Measurements from ENCODE around the gene PUSL1. TPM values are rescaled to one million over a fixed set of nuclear protein-coding genes. Genes with fewer than 3 reads are reported as not detected.

The PUSL1 gene
- total RNA-seq, 1 experiment from 2014 or later = 18.9 TPM

DNA sequence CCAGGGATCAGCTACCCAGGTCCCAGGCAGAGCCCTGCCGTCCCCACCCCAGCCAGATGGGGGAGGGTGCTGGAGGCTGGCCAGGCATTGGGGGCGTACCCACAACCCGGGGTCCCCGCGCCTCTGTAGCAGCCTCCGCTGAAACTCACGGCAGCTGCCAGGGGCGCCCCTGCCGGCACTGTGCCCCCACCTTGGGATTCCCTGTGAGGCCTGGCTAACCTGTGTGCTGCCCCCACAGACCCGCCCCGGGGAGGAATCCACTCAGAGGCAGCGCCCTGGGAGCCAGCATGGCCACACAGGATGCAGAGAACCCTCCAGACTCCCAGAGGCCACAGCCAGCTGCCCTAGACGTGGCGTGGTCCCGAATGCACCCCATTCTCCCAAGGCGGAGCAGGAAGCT lies 37.0 kb downstream of the PUSL1 start:
- CTCF ChIA-PET = no interaction called here

DNA sequence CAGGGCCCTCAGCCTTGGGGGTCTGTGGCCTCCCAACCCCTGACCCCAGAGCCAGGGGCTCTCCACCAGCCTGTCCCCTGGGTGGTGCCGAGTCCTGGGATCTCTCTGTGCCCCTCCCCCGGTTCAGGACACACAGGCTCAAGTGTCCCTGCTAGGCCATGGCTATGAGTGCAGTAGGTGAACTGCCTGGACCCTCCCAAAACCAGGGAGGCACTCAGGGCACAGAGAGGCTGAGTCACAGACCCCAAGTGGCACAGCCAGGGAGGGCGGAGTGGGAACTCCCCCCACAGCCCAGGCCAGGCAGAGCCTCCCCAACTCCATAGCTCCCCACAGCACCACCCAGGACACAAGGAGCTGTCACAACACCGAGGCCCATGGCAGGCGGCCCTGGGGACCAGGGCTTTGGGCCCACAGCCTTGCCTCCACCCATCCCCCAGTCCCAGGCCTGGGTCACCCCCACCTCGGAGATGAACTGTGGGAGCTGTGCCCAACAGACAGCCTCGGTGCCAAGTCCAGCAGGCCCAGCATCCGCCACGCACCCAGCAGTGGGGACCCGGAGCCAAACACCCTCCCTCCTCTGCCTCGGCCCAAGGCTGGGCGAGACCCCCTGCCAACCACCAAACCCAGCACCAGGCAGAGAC lies 37.6 kb downstream of the PUSL1 start:
- H3K9me3 ChIP-seq (ENCODE audit: insufficient read depth, low read depth) = no peaks in the 10 kb centered on the region
- H3F3A ChIP-seq (ENCODE audit: insufficient read depth, low read depth) = peaks cover 65% of the 10 kb centered on the region
- H2AFZ ChIP-seq = no peak overlapping the region
- TF ChIP-seq, protein P1, sequence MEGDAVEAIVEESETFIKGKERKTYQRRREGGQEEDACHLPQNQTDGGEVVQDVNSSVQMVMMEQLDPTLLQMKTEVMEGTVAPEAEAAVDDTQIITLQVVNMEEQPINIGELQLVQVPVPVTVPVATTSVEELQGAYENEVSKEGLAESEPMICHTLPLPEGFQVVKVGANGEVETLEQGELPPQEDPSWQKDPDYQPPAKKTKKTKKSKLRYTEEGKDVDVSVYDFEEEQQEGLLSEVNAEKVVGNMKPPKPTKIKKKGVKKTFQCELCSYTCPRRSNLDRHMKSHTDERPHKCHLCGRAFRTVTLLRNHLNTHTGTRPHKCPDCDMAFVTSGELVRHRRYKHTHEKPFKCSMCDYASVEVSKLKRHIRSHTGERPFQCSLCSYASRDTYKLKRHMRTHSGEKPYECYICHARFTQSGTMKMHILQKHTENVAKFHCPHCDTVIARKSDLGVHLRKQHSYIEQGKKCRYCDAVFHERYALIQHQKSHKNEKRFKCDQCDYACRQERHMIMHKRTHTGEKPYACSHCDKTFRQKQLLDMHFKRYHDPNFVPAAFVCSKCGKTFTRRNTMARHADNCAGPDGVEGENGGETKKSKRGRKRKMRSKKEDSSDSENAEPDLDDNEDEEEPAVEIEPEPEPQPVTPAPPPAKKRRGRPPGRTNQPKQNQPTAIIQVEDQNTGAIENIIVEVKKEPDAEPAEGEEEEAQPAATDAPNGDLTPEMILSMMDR (conservative IDR thresholded peaks at IDR 0.05) = no peak
- TF ChIP-seq EZH2 (IDR thresholded peaks at IDR 0.05; ENCODE audit: low read depth) = no peak
- peaks cover 10% of the 10 kb centered on the region; the same call in 1 of the 2 replicates for H3K36me3 ChIP-seq (ENCODE audit: low read depth)
- H4K20me1 ChIP-seq (ENCODE audit: insufficient read depth) = no peaks in the 10 kb centered on the region
- peak overlapping the region; percentile 92 for H3K27ac ChIP-seq
- no peak for DNase-seq
- H3K79me2 ChIP-seq (ENCODE audit: low read depth) = peaks cover 68% of the 10 kb centered on the region
- TSS peak; percentile 25 for BruUV-seq (replicated peaks)
- peak overlapping the region; percentile 93 for H3K4me2 ChIP-seq
- ChIA-PET POLR2A (ENCODE audit: unreplicated experiment) (no interaction called here), CTCF (no interaction called here)
- intact Hi-C loops (cut with micrococcal nuclease; ENCODE audit: unreplicated experiment) = loop anchor here (2.0 to 10.0 kb wide), 4 partner anchors 15 to 89 kb away; partner anchors contain the start of genes TAS1R3, UBE2J2 and VWA1
- no peaks in the 10 kb centered on the region for H3K27me3 ChIP-seq (ENCODE audit: insufficient read depth, low read depth)
- no peaks in the 10 kb centered on the region for H3K9me2 ChIP-seq (ENCODE audit: insufficient read depth)
- H3K4me1 ChIP-seq (replicated peaks; ENCODE audit: insufficient read depth) = peaks cover 51% of the 10 kb centered on the region
- H3K4me3 ChIP-seq = peak overlapping the region; percentile 85

More for the DNA sequence above, 37.0 kb downstream of the PUSL1 start:
- Histone ChIP-seq H3K4me2 (peak overlapping the region; percentile 93), H3K27ac (peak overlapping the region; percentile 92), H3K9me2 (ENCODE audit: insufficient read depth) (no peaks in the 10 kb centered on the region), H3K36me3 (ENCODE audit: low read depth) (peaks cover 10% of the 10 kb centered on the region; the same call in 1 of the 2 replicates), H3F3A (ENCODE audit: insufficient read depth, low read depth) (peaks cover 67% of the 10 kb centered on the region), H3K9me3 (ENCODE audit: insufficient read depth, low read depth) (no peaks in the 10 kb centered on the region), H3K79me2 (ENCODE audit: low read depth) (peaks cover 73% of the 10 kb centered on the region), H3K4me3 (peak overlapping the region; percentile 85; the same call in 1 of the 2 replicates), H2AFZ (no peak overlapping the region), H3K27me3 (ENCODE audit: insufficient read depth, low read depth) (no peaks in the 10 kb centered on the region), H4K20me1 (ENCODE audit: insufficient read depth) (no peaks in the 10 kb centered on the region), H3K4me1 (replicated peaks; ENCODE audit: insufficient read depth) (peaks cover 51% of the 10 kb centered on the region)
- BruUV-seq (replicated peaks) = no TSS peak
- no peak for TF ChIP-seq EZH2 (IDR thresholded peaks at IDR 0.05; ENCODE audit: low read depth)
- TF ChIP-seq, protein P1 (conservative IDR thresholded peaks at IDR 0.05) = no peak
- peak; percentile 59 to 71 for DNase-seq
- intact Hi-C loops (cut with micrococcal nuclease; ENCODE audit: unreplicated experiment) = loop anchor here (2.0 to 10.0 kb wide), 4 partner anchors 15 to 89 kb away; partner anchors contain the start of genes TAS1R3, UBE2J2 and VWA1
- POLR2A ChIA-PET (ENCODE audit: unreplicated experiment) = no interaction called here

DNA sequence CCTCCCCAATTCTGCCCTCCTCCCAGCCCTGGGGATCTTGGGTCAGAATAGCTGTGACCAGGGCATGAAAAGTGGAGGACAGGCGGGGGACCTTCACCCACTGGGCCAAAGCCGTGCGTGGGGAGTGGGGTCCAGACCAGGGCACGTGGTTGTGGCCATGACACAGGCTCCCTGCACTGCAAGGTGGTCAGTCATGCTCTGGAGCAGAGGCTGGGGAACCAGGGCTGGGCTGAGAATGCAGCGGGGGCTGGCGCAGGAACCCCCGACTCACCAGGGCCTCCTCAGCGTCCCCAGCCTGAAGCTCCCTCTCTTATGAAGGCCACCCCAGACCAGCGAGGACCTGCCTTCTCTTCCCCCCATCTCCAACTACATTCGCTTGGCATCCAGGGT lies 38.1 kb downstream of the PUSL1 start:
- CTCF ChIA-PET = no interaction called here
- Histone ChIP-seq H3K27ac (peak overlapping the region; percentile 92), H3K27me3 (ENCODE audit: insufficient read depth, low read depth) (no peaks in the 10 kb centered on the region), H3K4me1 (replicated peaks; ENCODE audit: insufficient read depth) (peaks cover 53% of the 10 kb centered on the region), H3K4me2 (peak overlapping the region; percentile 93), H3K79me2 (ENCODE audit: low read depth) (peaks cover 64% of the 10 kb centered on the region), H3K9me3 (ENCODE audit: insufficient read depth, low read depth) (no peaks in the 10 kb centered on the region), H4K20me1 (ENCODE audit: insufficient read depth) (no peaks in the 10 kb centered on the region), H3K36me3 (ENCODE audit: low read depth) (peaks cover 7% of the 10 kb centered on the region; the same call in 1 of the 2 replicates), H2AFZ (no peak overlapping the region), H3F3A (ENCODE audit: insufficient read depth, low read depth) (peaks cover 61% of the 10 kb centered on the region), H3K9me2 (ENCODE audit: insufficient read depth) (no peaks in the 10 kb centered on the region), H3K4me3 (peak overlapping the region; percentile 85)
- no TSS peak for BruUV-seq (replicated peaks)
- intact Hi-C loops (cut with micrococcal nuclease; ENCODE audit: unreplicated experiment) = loop anchor here (5.0 to 10.0 kb wide), 2 partner anchors 74 to 88 kb away; partner anchors contain the start of genes UBE2J2 and VWA1
- no peak for DNase-seq
- TF ChIP-seq, protein P1 (conservative IDR thresholded peaks at IDR 0.05) = no peak
- no peak for TF ChIP-seq EZH2 (IDR thresholded peaks at IDR 0.05; ENCODE audit: low read depth)
- POLR2A ChIA-PET (ENCODE audit: unreplicated experiment) = no interaction called here
